ENCODE data around the gene KCNN1. TPM values are rescaled to one million over a fixed set of nuclear protein-coding genes. Genes with fewer than 3 reads are reported as not detected.
A peak's percentile ranks its signal among the peaks of the same experiment; 100 is the strongest.

The KCNN1 gene
- total and polyA plus RNA-seq, 8 donors = 0.23 to 0.46 TPM; not detected in 6

- intact Hi-C loops (cut with DNase I; ENCODE audit: low total_unique reads) = no loop called here
- WGBS, 5 donors = 70 to 99% (median 98%) methylated on average over 2 of the region's 2 CpGs
- no peak for TF ChIP-seq POLR2A (IDR thresholded peaks at IDR 0.05)
- TF ChIP-seq POLR2AphosphoS5 (IDR thresholded peaks at IDR 0.05) = no peak
- no peak for TF ChIP-seq EP300 (IDR thresholded peaks at IDR 0.05)
- no peak for TF ChIP-seq CTCF (IDR thresholded peaks at IDR 0.05)
- no peaks in the 10 kb centered on the region for H3K27me3 ChIP-seq
- no peaks in the 10 kb centered on the region for H3K36me3 ChIP-seq
- no peak overlapping the region for H3K27ac ChIP-seq
- H3K4me3 ChIP-seq = no peak overlapping the region
- no peak for DNase-seq
- peaks cover 17 to 22% (median 18%) of the 10 kb centered on the region in 4 donors for H3K4me1 ChIP-seq
- no peaks in the 10 kb centered on the region for H3K9me3 ChIP-seq
These were observed 74.1 kb downstream of the KCNN1 start for GRCh38 chr19:18041054-18041453.

GRCh38 chr19:18043676-18044075 is 76.8 kb downstream of the KCNN1 start:
- no peak for DNase-seq
- Histone ChIP-seq H3K4me1 (peaks cover 18 to 24% (median 22%) of the 10 kb centered on the region in 4 donors), H3K36me3 (no peaks in the 10 kb centered on the region), H3K27me3 (no peaks in the 10 kb centered on the region), H3K4me3 (no peak overlapping the region), H3K27ac (no peak overlapping the region), H3K9me3 (no peaks in the 10 kb centered on the region)
- 91 to 97% (median 92%) methylated on average over 3 of the region's 3 CpGs for WGBS, 5 donors
- intact Hi-C loops (cut with DNase I; ENCODE audit: low total_unique reads) = no loop called here
- no peak for TF ChIP-seq CTCF (IDR thresholded peaks at IDR 0.05)
- no peak for TF ChIP-seq EP300 (IDR thresholded peaks at IDR 0.05)
- no peak for TF ChIP-seq POLR2AphosphoS5 (IDR thresholded peaks at IDR 0.05)
- no peak for TF ChIP-seq POLR2A (IDR thresholded peaks at IDR 0.05)

- TF ChIP-seq EP300 (IDR thresholded peaks at IDR 0.05) = no peak
- TF ChIP-seq POLR2AphosphoS5 (IDR thresholded peaks at IDR 0.05) = peak in 2 of 3 donors; percentile 31 to 56
- TF ChIP-seq CTCF (IDR thresholded peaks at IDR 0.05) = peak in 1 of 7 experiments; percentile 13
- TF ChIP-seq POLR2A (IDR thresholded peaks at IDR 0.05) = no peak
- intact Hi-C loops (cut with DNase I; ENCODE audit: low total_unique reads) = no loop called here
- WGBS, 5 donors = 2 to 7% (median 5%) methylated on average over 11 to 12 of the region's 12 CpGs
These were observed 78.0 kb downstream of the KCNN1 start for GRCh38 chr19:18044825-18045304.

DNA sequence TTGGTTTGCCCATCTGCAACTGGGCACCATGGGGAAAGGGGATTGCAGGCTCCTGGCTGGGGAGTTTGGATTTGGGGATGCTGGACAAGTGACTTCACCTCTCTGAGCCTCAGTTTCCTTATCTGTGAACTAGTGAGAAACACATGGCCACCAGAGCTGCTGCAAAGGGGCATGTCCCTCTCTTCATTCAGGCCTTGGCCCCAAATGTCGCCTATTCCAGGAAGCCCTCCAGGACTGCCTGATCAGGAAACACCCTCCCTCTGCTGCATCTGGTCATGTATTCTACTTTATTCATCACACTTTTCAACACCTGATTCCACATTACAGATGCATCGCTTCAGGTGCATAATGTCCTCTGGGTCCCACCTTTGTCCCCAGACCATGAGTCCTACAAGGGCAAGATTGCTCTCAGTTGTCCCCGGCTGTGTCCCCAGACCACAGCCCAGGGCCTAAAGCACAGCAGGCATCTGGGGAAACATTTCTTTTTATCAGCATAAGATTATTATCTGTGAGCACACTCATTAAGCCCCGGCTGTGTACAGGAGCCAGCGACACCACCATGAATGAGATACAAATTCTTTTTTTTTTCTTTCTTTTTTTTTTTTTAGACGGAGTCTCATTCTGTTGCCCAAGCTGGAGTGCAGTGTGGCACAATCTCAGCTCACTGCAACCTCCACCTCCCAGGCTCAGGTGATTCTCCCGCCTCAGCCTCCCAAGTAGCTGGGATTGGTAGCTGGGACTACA is 78.6 kb downstream of the KCNN1 start:
- TF ChIP-seq EP300 (IDR thresholded peaks at IDR 0.05) = no peak
- no peak for TF ChIP-seq POLR2AphosphoS5 (IDR thresholded peaks at IDR 0.05)
- TF ChIP-seq CTCF (IDR thresholded peaks at IDR 0.05) = no peak
- no peak for TF ChIP-seq POLR2A (IDR thresholded peaks at IDR 0.05)
- 52 to 61% (median 53%) methylated on average over 7 of the region's 7 CpGs for WGBS, 5 donors
- intact Hi-C loops (cut with DNase I; ENCODE audit: low total_unique reads) = no loop called here
- Histone ChIP-seq H3K4me1 (peaks cover 24 to 40% (median 36%) of the 10 kb centered on the region in 4 donors), H3K36me3 (no peaks in the 10 kb centered on the region), H3K9me3 (no peaks in the 10 kb centered on the region), H3K27ac (peak overlapping the region; percentile 61 to 81 (median 80)), H3K27me3 (no peaks in the 10 kb centered on the region), H3K4me3 (peak overlapping the region; percentile 36 to 40 (median 39))
- no peak for DNase-seq

More at GRCh38 chr19:18044825-18045304, 78.0 kb downstream of the KCNN1 start:
- Histone ChIP-seq H3K4me3 (peak overlapping the region; percentile 36 to 40 (median 39)), H3K27ac (peak overlapping the region; percentile 61 to 81 (median 80)), H3K9me3 (no peaks in the 10 kb centered on the region), H3K27me3 (no peaks in the 10 kb centered on the region), H3K36me3 (no peaks in the 10 kb centered on the region), H3K4me1 (peaks cover 24 to 35% (median 33%) of the 10 kb centered on the region in 4 donors)
- peak; percentile 86 to 94 for DNase-seq
